Caco-2 (cell line): ENCODE results near the gene EXOC2. TPM values are rescaled to one million over a fixed set of nuclear protein-coding genes. Genes with fewer than 3 reads are reported as not detected.

Experiments used
- BruUV-seq: library from RNA; stranded (reverse); fragments of 400-500 nt; replicated peaks from 2 replicates; lab custom pipeline; 2021; lab: Mats Ljungman, UMichigan
- CTCF ChIA-PET: fragments of 300-600 bp; sonication (Branson Sonifier 250); formaldehyde crosslinking; loops from one replicate; lab custom pipeline; 2022; ENCODE audit warnings: antibody characterized with exemption; lab: Charles Lee
- POLR2A ChIA-PET: fragments of 300-600 bp; sonication (Branson Sonifier 250); formaldehyde crosslinking; loops from one replicate; lab custom pipeline; 2022; ENCODE audit warnings: antibody characterized with exemption; lab: Charles Lee
- DNase-seq, 2 experiments: peaks; one replicate each; pipeline versions ENCODE4 v3.0.0 to v3.0.0-alpha.2; 2020 to 2022
- H3K27me3 ChIP-seq: replicated peaks from 2 replicates; pipeline ENCODE4 v1.6.0; 2011; ENCODE audit warnings: low read length; ENCODE audit not compliant: control insufficient read depth, insufficient read depth
- H3K36me3 ChIP-seq: 2 replicates; pipeline ENCODE4 v1.5.1; 2011; ENCODE audit warnings: low read length; ENCODE audit not compliant: control insufficient read depth, insufficient read depth
- H3K4me1 ChIP-seq: fragments of 250-450 bp; sonication (Bioruptor Pico); 2 replicates; pipeline ENCODE4 v1.5.1; 2020; ENCODE audit warnings: mild to moderate bottlenecking
- H3K4me3 ChIP-seq: 2 replicates; pipeline ENCODE4 v1.5.1; 2011; ENCODE audit warnings: low read depth, mild to moderate bottlenecking, control low read depth, low read length
- H3K9me3 ChIP-seq: fragments of 250-450 bp; sonication (Bioruptor Pico); 2 replicates; pipeline ENCODE4 v1.5.1; 2020; ENCODE audit warnings: mild to moderate bottlenecking, moderate library complexity
- H3K27ac Mint-ChIP-seq: one replicate; pipeline ENCODE4 v1.8.0; 2022; ENCODE audit warnings: mixed read lengths; ENCODE audit not compliant: unreplicated experiment
- H3K27me3 Mint-ChIP-seq: one replicate; pipeline ENCODE4 v1.8.0; 2022; ENCODE audit warnings: mixed read lengths; ENCODE audit not compliant: insufficient read depth, unreplicated experiment
- H3K36me3 Mint-ChIP-seq: one replicate; pipeline ENCODE4 v1.8.0; 2022; ENCODE audit warnings: mild to moderate bottlenecking, mixed read lengths; ENCODE audit not compliant: insufficient read depth, unreplicated experiment
- H3K4me1 Mint-ChIP-seq: one replicate; pipeline ENCODE4 v1.8.0; 2022; ENCODE audit warnings: low read depth, mixed read lengths; ENCODE audit not compliant: unreplicated experiment
- H3K4me3 Mint-ChIP-seq: one replicate; pipeline ENCODE4 v1.8.0; 2022; ENCODE audit warnings: mild to moderate bottlenecking, moderate library complexity, mixed read lengths; ENCODE audit not compliant: unreplicated experiment
- H3K9me3 Mint-ChIP-seq: one replicate; pipeline ENCODE4 v1.8.0; 2022; ENCODE audit warnings: mixed read lengths; ENCODE audit not compliant: unreplicated experiment
- CTCF ChIP-seq, 2 experiments: fragments of 200-600 bp in 1 of 2; IDR thresholded peaks; 1 replicate in 1 of 2; 2 replicates in 1 of 2; pipeline versions ENCODE4 v1.5.1 to v1.8.0; 2011 to 2022; ENCODE audit warnings: antibody characterized with exemption in 1 of 2, control low read depth in 1 of 2, inconsistent platforms in 1 of 2, low read depth in 1 of 2, low read length in 1 of 2, mild to moderate bottlenecking in 1 of 2, moderate library complexity in 1 of 2; ENCODE audit not compliant: insufficient read depth in 1 of 2, severe bottlenecking in 1 of 2, unreplicated experiment in 1 of 2
- intact Hi-C: fragments of 100-400 bp; cut with micrococcal nuclease; formaldehyde crosslinking; loops from one replicate; pipeline ENCODE4 v1.10.0; 2022; ENCODE audit not compliant: unreplicated experiment
- total RNA-seq: library from RNA; stranded (reverse); gene quantifications from 2 replicates; pipeline ENCODE4 v1.2.3, GENCODE V29; 2022

Gene EXOC2
- total RNA-seq, 1 experiment from 2014 or later = 21.4 TPM

GRCh38 chr6:509676-510075 lies 183.3 kb downstream of the EXOC2 start:
- CTCF ChIA-PET = no interaction called here
- no peak overlapping the region for H3K27ac Mint-ChIP-seq

GRCh38 chr6:508614-509013 lies 184.3 kb downstream of the EXOC2 start:
- Histone ChIP-seq H3K27me3 (no peaks in the 10 kb centered on the region), H3K36me3 (no peaks in the 10 kb centered on the region), H3K4me3 (no peak overlapping the region), H3K9me3 (no peaks in the 10 kb centered on the region), H3K4me1 (no peaks in the 10 kb centered on the region)
- Mint-ChIP-seq H3K36me3 (peaks cover 6% of the 10 kb centered on the region), H3K27me3 (no peaks in the 10 kb centered on the region), H3K9me3 (no peaks in the 10 kb centered on the region), H3K27ac (no peak overlapping the region), H3K4me3 (no peak overlapping the region), H3K4me1 (no peaks in the 10 kb centered on the region)
- intact Hi-C loops = no loop called here
- no peak for TF ChIP-seq CTCF (IDR thresholded peaks at IDR 0.05; ENCODE audit: insufficient read depth in 1 of 2, low read depth in 1 of 2, low read length in 1 of 2, severe bottlenecking in 1 of 2, unreplicated experiment in 1 of 2)
- no TSS peak for BruUV-seq
- POLR2A ChIA-PET = no interaction called here
- DNase-seq = no peak
- CTCF ChIA-PET = no interaction called here

More at GRCh38 chr6:509676-510075, 183.3 kb downstream of the EXOC2 start:
- no peak for DNase-seq
- POLR2A ChIA-PET = no interaction called here
- BruUV-seq = no TSS peak
- Histone ChIP-seq H3K4me1 (no peaks in the 10 kb centered on the region; the same call in 1 of the 2 replicates), H3K27me3 (no peaks in the 10 kb centered on the region), H3K36me3 (no peaks in the 10 kb centered on the region), H3K9me3 (no peaks in the 10 kb centered on the region), H3K4me3 (no peak overlapping the region)
- H3K9me3 Mint-ChIP-seq = no peaks in the 10 kb centered on the region
- H3K4me1 Mint-ChIP-seq = peaks cover 5% of the 10 kb centered on the region
- no peak for TF ChIP-seq CTCF (IDR thresholded peaks at IDR 0.05; ENCODE audit: insufficient read depth in 1 of 2, low read depth in 1 of 2, low read length in 1 of 2, severe bottlenecking in 1 of 2, unreplicated experiment in 1 of 2)
- intact Hi-C loops = no loop called here
- no peaks in the 10 kb centered on the region for H3K27me3 Mint-ChIP-seq
- peaks cover 6% of the 10 kb centered on the region for H3K36me3 Mint-ChIP-seq
- no peak overlapping the region for H3K4me3 Mint-ChIP-seq

GRCh38 chr6:508006-508405 lies 184.9 kb downstream of the EXOC2 start:
- CTCF ChIA-PET = no interaction called here

More at GRCh38 chr6:508006-508405, 184.9 kb downstream of the EXOC2 start:
- Histone ChIP-seq H3K36me3 (no peaks in the 10 kb centered on the region), H3K4me1 (no peaks in the 10 kb centered on the region), H3K4me3 (no peak overlapping the region), H3K9me3 (no peaks in the 10 kb centered on the region), H3K27me3 (no peaks in the 10 kb centered on the region)
- H3K4me1 Mint-ChIP-seq = no peaks in the 10 kb centered on the region
- no peaks in the 10 kb centered on the region for H3K27me3 Mint-ChIP-seq
- peaks cover 6% of the 10 kb centered on the region for H3K36me3 Mint-ChIP-seq
- H3K9me3 Mint-ChIP-seq = no peaks in the 10 kb centered on the region
- no TSS peak for BruUV-seq
- TF ChIP-seq CTCF (IDR thresholded peaks at IDR 0.05; ENCODE audit: insufficient read depth in 1 of 2, low read depth in 1 of 2, low read length in 1 of 2, severe bottlenecking in 1 of 2, unreplicated experiment in 1 of 2) = no peak
- no peak overlapping the region for H3K27ac Mint-ChIP-seq
- no peak overlapping the region for H3K4me3 Mint-ChIP-seq
- POLR2A ChIA-PET = no interaction called here
- intact Hi-C loops = no loop called here
- DNase-seq = no peak
